IMR-90 (cell line): ENCODE results near the gene VIPR2. TPM values are rescaled to one million over a fixed set of nuclear protein-coding genes. Genes with fewer than 3 reads are reported as not detected.

ENCODE experiments used
- ATAC-seq: fragments of 200-7000 bp; cut with Tn5 transposase; 2 replicates; pipeline ENCODE4 v1.9.1; 2020; ENCODE audit warnings: low read depth, mild to moderate bottlenecking, moderate library complexity
- BruUV-seq: library from RNA; stranded (reverse); fragments of 400-500 nt; replicated peaks from 2 replicates; lab custom pipeline; 2021; lab: Mats Ljungman, UMichigan
- CTCF ChIA-PET: fragments of 300-600 bp; formaldehyde crosslinking; extraction: SDS; loops from one replicate; lab custom pipeline; 2021; ENCODE audit warnings: antibody characterized with exemption; lab: Yijun Ruan, JAX
- POLR2A ChIA-PET: fragments of 300-600 bp; sonication (Branson Sonifier 250); formaldehyde crosslinking; loops from one replicate; lab custom pipeline; 2022; ENCODE audit warnings: antibody characterized with exemption; ENCODE audit not compliant: unreplicated experiment; lab: Charles Lee
- DNase-seq: peaks from one replicate; pipeline ENCODE4 v3.0.0; 2013
- H2AFZ ChIP-seq: replicated peaks from 2 replicates; pipeline ENCODE3; 2013; ENCODE audit warnings: low read length, mild to moderate bottlenecking; ENCODE audit not compliant: poor library complexity
- H2AK5ac ChIP-seq: 2 replicates; pipeline ENCODE4 v1.6.1; 2013; ENCODE audit warnings: low read depth, low read length, inconsistent platforms
- H2AK9ac ChIP-seq: replicated peaks from 2 replicates; pipeline ENCODE3; 2013; ENCODE audit warnings: mild to moderate bottlenecking, low read depth, low read length, moderate library complexity; ENCODE audit not compliant: poor library complexity
- H2BK120ac ChIP-seq: 2 replicates; pipeline ENCODE4 v1.6.1; 2013; ENCODE audit warnings: low read depth, low read length, inconsistent platforms
- H2BK15ac ChIP-seq: 3 replicates; pipeline ENCODE4 v1.6.1; 2013; ENCODE audit warnings: low read depth, low read length, inconsistent platforms
- H2BK20ac ChIP-seq: 2 replicates; pipeline ENCODE4 v1.6.1; 2013; ENCODE audit warnings: low read depth, mild to moderate bottlenecking, inconsistent platforms, low read length, moderate library complexity
- H2BK5ac ChIP-seq: 2 replicates; pipeline ENCODE4 v1.6.1; 2013; ENCODE audit warnings: mild to moderate bottlenecking, low read depth, low read length, inconsistent platforms; ENCODE audit not compliant: poor library complexity, severe bottlenecking
- H3K14ac ChIP-seq: replicated peaks from 2 replicates; pipeline ENCODE4 v1.6.1; 2013; ENCODE audit warnings: low read depth, low read length, inconsistent platforms
- H3K18ac ChIP-seq: 2 replicates; pipeline ENCODE4 v1.6.1; 2013; ENCODE audit warnings: low read depth, low read length, control low read depth
- H3K23ac ChIP-seq: 2 replicates; pipeline ENCODE4 v1.6.1; 2013; ENCODE audit warnings: low read depth, low read length, inconsistent platforms
- H3K27ac ChIP-seq: 2 replicates; pipeline ENCODE4 v1.5.1; 2013; ENCODE audit warnings: mild to moderate bottlenecking, control low read depth, low read length; ENCODE audit not compliant: insufficient read depth
- H3K27me3 ChIP-seq: 2 replicates; pipeline ENCODE4 v1.6.1; 2013; ENCODE audit warnings: low read length; ENCODE audit not compliant: control insufficient read depth, insufficient read depth
- H3K36me3 ChIP-seq: 2 replicates; pipeline ENCODE4 v1.6.1; 2013; ENCODE audit warnings: low read length, mixed read lengths; ENCODE audit not compliant: control insufficient read depth, insufficient read depth
- H3K4ac ChIP-seq: 2 replicates; pipeline ENCODE4 v1.6.1; 2013; ENCODE audit warnings: low read depth, low read length, inconsistent platforms
- H3K4me1 ChIP-seq: 2 replicates; pipeline ENCODE4 v1.6.1; 2013; ENCODE audit warnings: low read length, mixed read lengths; ENCODE audit not compliant: control insufficient read depth, insufficient read depth
- H3K4me2 ChIP-seq: 2 replicates; pipeline ENCODE4 v1.6.1; 2013; ENCODE audit warnings: low read depth, mild to moderate bottlenecking, control low read depth, low read length, moderate library complexity
- H3K4me3 ChIP-seq: 2 replicates; pipeline ENCODE4 v1.5.1; 2013; ENCODE audit warnings: low read depth, mild to moderate bottlenecking, control low read depth, low read length, moderate library complexity; ENCODE audit not compliant: insufficient read depth
- H3K56ac ChIP-seq: 2 replicates; pipeline ENCODE4 v1.6.1; 2013; ENCODE audit warnings: low read length, inconsistent platforms; ENCODE audit not compliant: insufficient read depth; ENCODE audit errors: extremely low read depth
- H3K79me1 ChIP-seq, 2 experiments: 2 replicates each; pipeline ENCODE4 v1.6.1; 2013; ENCODE audit warnings: low read length in 2 of 2, inconsistent platforms in 1 of 2, low read depth in 1 of 2
- H3K9ac ChIP-seq: 2 replicates; pipeline ENCODE4 v1.6.1; 2013; ENCODE audit warnings: low read depth, low read length, control low read depth
- H3K9me1 ChIP-seq: 2 replicates; pipeline ENCODE4 v1.6.1; 2013; ENCODE audit warnings: low read length, inconsistent platforms; ENCODE audit not compliant: insufficient read depth
- H3K9me3 ChIP-seq: 2 replicates; pipeline ENCODE4 v1.6.1; 2013; ENCODE audit warnings: low read length; ENCODE audit not compliant: control insufficient read depth, insufficient read depth
- H4K20me1 ChIP-seq: 2 replicates; pipeline ENCODE4 v1.6.1; 2013; ENCODE audit warnings: low read length, inconsistent platforms; ENCODE audit not compliant: insufficient read depth
- H4K5ac ChIP-seq: 2 replicates; pipeline ENCODE4 v1.6.1; 2013; ENCODE audit warnings: mild to moderate bottlenecking, low read depth, low read length, control low read depth
- H4K8ac ChIP-seq, 2 experiments: 2 replicates each; pipeline ENCODE4 v1.6.1; 2013; ENCODE audit warnings: low read depth in 2 of 2, low read length in 2 of 2, control low read depth in 1 of 2, inconsistent platforms in 1 of 2
- H4K91ac ChIP-seq: 2 replicates; pipeline ENCODE4 v1.6.1; 2013; ENCODE audit warnings: low read depth, low read length, inconsistent platforms; ENCODE audit not compliant: insufficient read depth
- CEBPB ChIP-seq: IDR thresholded peaks from 2 replicates; pipeline ENCODE4 v1.6.1; 2012; ENCODE audit warnings: low read depth, low read length, improper control_type of control experiment
- FOS ChIP-seq: fragments of 150-350 bp; IDR thresholded peaks from 2 replicates; pipeline ENCODE4 v1.6.1; 2016; ENCODE audit warnings: low read depth, low read length
- MAZ ChIP-seq: IDR thresholded peaks from 2 replicates; pipeline ENCODE4 v1.6.1; 2012; ENCODE audit warnings: low read depth, mild to moderate bottlenecking, low read length, improper control_type of control experiment, moderate library complexity, borderline replicate concordance
- MXI1 ChIP-seq: IDR thresholded peaks from 2 replicates; pipeline ENCODE4 v1.6.1; 2012; ENCODE audit warnings: low read depth, mild to moderate bottlenecking, low read length, moderate library complexity, borderline replicate concordance
- POLR2A ChIP-seq: IDR thresholded peaks from 2 replicates; pipeline ENCODE4 v1.6.1; 2012; ENCODE audit warnings: mild to moderate bottlenecking, low read depth, low read length
- RAD21 ChIP-seq: IDR thresholded peaks from 2 replicates; pipeline ENCODE4 v1.6.1; 2012; ENCODE audit warnings: low read length, improper control_type of control experiment
- SMC3 ChIP-seq: fragments of 150-350 bp; IDR thresholded peaks from 2 replicates; pipeline ENCODE4 v1.6.1; 2016; ENCODE audit warnings: low read depth, mild to moderate bottlenecking, antibody characterized with exemption, low read length, moderate library complexity
- USF2 ChIP-seq: fragments of 150-350 bp; IDR thresholded peaks from 2 replicates; pipeline ENCODE4 v1.6.1; 2017; ENCODE audit warnings: mild to moderate bottlenecking, antibody characterized with exemption, low read length, low read depth
- WGBS, 2 experiments: methylation state at CpG; one replicate each; pipeline versions ENCODE4 v1.1.5 to v1.1.7; 2013; ENCODE audit warnings: missing lambda C conversion rate in 2 of 2; ENCODE audit not compliant: insufficient read length in 1 of 2; ENCODE audit errors: extremely low coverage in 2 of 2; 5-methylcytosine and 5-hydroxymethylcytosine counted together
- dilution Hi-C: fragments of 300-500 bp; cut with HindIII; formaldehyde crosslinking; loops from one replicate; pipeline ENCODE4 v1.14.3; 2018; ENCODE audit warnings: low sequenced_read_pairs; ENCODE audit not compliant: unreplicated experiment
- in situ Hi-C: fragments of 300-500 bp; cut with MboI; formaldehyde crosslinking; loops from 3 replicates; pipeline ENCODE4 v1.14.3; 2019; ENCODE audit warnings: low sequenced_read_pairs, inconsistent platforms, mixed read lengths
- intact Hi-C: fragments of 100-400 bp; cut with micrococcal nuclease; formaldehyde crosslinking; loops from 2 replicates; pipeline ENCODE4 v1.10.0; 2022
- polyA plus RNA-seq, 3 experiments: library from polyadenylated mRNA; depleted of rRNA; stranded (reverse); fragments of >200 nt; gene quantifications; 2 replicates each; pipeline ENCODE4 v1.2.3, GENCODE V29; 2012; ENCODE audit warnings: low replicate concordance in 1 of 3
- total RNA-seq: library from RNA; depleted of rRNA; stranded (reverse); fragments of >200 nt; gene quantifications from 2 replicates; pipeline ENCODE4 v1.2.3, GENCODE V29; 2012

Gene VIPR2
- total and polyA plus RNA-seq, 2 of the 4 experiments (the other 2 are of a cell fraction) = not detected

GRCh38 chr7:159042581-159043101 lies 102.0 kb downstream of the VIPR2 start:
- intact Hi-C loops = no loop called here

More at GRCh38 chr7:159042581-159043101, 102.0 kb downstream of the VIPR2 start:
- TF ChIP-seq FOS = no peak
- TF ChIP-seq RAD21 = no peak
- no peak for TF ChIP-seq POLR2A
- TF ChIP-seq SMC3 = no peak
- TF ChIP-seq MXI1 = no peak
- TF ChIP-seq CEBPB = no peak
- no peak for TF ChIP-seq MAZ
- TF ChIP-seq USF2 = no peak
- H4K5ac ChIP-seq = no peak overlapping the region
- ATAC-seq (no peak), DNase-seq (no peak)
- WGBS, 2 experiments = 60% methylated on average over 2 of the region's 5 CpGs; no CpG with 5 or more reads in 1 of the 2 experiments
- no peak overlapping the region for H4K91ac ChIP-seq
- no peaks in the 10 kb centered on the region for H3K27me3 ChIP-seq
- in situ Hi-C loops (no loop called here), dilution Hi-C loops (no loop called here)
- no peak overlapping the region for H3K23ac ChIP-seq
- no peak overlapping the region for H3K9ac ChIP-seq
- peaks cover 21% of the 10 kb centered on the region for H3K9me3 ChIP-seq
- no peak overlapping the region for H3K4me2 ChIP-seq
- no peak overlapping the region for H3K4me3 ChIP-seq
- no peak overlapping the region for H3K18ac ChIP-seq
- no peak overlapping the region for H3K56ac ChIP-seq
- no TSS peak for BruUV-seq
- H3K79me1 ChIP-seq = no peaks in the 10 kb centered on the region
- no peak overlapping the region for H2BK15ac ChIP-seq
- H4K20me1 ChIP-seq = no peaks in the 10 kb centered on the region
- no peak overlapping the region for H2AK5ac ChIP-seq
- no peak overlapping the region for H2AK9ac ChIP-seq
- H3K4ac ChIP-seq = no peak overlapping the region
- H3K9me1 ChIP-seq = no peaks in the 10 kb centered on the region
- no peak overlapping the region for H2BK20ac ChIP-seq
- no peak overlapping the region for H3K14ac ChIP-seq
- no peak overlapping the region for H4K8ac ChIP-seq
- CTCF ChIA-PET = no interaction called here
- no peaks in the 10 kb centered on the region for H3K36me3 ChIP-seq
- H2AFZ ChIP-seq = no peak overlapping the region
- no peak overlapping the region for H2BK5ac ChIP-seq
- no peak overlapping the region for H2BK120ac ChIP-seq
- H3K4me1 ChIP-seq = no peaks in the 10 kb centered on the region
- no peak overlapping the region for H3K27ac ChIP-seq
- POLR2A ChIA-PET = no interaction called here
